ENCODE measurements around the gene SYN1.
A peak's percentile ranks its signal among the peaks of the same experiment; 100 is the strongest.

SYN1 gene

DNA sequence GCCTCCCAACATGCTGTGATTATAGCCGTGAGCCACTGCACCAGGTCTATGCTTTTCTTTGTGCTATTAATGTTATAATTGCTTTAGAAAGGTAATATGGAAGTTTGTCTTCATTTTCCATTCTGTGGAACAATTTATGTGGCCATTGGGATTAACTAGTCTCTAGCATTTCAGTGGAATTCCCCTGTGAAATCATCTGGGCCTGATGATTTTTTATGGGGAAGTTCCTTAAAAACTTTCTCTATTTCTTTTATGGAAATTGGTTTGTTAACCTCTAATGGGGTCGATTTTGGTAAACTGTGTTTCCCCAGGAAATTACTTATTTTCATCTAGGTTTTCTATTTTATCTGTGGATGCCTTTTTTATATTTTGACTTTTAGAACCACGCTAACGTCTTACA is 26.1 kb downstream of the SYN1 start:
- no peak for DNase-seq

- DNase-seq: no peak
These were observed 28.7 kb downstream of the SYN1 start for GRCh38 chrX:47590984-47591383.

DNA sequence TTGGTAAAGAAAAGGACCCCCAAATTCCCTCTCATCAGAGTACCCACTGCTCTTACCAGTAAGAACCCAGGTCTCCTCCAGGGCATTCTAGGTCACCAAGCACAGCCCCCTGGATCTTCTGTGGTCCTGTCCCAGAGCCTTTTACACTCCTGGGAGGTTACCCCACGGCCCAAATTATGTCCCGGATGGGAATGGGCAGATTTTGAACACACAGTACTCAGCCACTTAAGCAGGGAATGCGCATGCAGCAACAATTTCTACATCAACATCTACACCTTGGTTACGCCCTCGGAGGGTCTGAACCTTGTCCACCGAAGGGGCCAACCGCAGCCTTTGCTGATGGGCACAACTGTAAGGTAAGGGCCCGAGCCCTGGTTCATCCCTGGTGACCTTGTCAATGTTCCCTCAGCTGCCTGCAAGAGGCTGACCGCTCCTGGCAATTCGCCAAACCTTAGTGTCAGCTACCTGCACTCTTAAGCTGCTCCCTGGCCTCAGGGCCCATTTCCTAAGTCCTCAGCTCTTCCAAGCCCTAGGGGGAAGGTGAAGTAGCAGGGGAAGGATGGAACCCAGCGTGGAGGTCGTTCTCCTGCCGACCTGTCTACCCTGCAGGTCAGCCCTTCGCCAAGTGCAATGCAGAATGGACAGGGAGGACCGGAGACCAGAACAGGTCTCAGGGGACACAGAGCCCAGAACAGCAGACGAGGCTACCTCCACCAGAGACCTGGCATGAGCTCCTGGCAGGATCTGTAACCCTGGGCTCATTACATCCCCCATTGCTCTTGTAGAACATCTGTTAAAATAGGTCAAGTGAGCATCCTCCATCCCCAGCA is 31.5 kb downstream of the SYN1 start:
- no peak for DNase-seq

DNA sequence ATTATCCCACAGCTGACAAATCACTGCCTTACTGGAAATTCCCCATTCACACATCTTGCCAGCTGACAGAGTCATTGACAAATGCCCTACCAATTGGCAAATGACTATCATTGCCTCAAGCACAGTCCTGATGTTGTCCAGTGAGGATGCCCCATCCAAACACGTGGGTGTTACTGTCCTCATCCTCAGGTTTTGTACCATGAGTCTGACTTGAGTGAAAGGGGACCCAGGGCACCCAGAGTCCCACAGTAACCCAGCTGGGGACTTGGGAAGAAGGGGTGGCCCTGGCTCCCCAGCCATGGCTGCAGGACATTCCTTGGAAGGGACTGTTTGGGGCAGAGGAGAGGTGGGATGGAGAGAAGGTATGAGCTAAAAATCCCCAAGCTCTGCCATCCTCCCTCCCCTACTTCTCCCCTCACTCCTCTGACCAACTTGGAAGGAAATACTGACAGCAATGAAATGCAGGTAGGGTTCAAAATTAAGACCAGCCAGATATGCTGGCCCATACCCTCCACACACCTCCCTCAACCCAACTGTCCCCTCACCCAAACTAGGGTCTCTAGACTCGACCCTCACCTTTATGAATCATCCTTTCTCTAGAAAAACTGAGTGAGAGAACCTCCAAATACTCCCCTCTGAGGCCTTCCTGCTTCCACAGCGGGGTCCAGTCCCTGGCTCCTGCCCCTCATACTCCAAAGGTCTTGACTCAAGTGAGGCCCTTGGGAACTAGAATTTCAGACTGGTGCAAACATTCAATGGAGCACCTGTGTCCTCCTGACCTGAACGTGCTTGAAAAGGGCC is 32.4 kb downstream of the SYN1 start:
- DNase-seq: no peak

DNA sequence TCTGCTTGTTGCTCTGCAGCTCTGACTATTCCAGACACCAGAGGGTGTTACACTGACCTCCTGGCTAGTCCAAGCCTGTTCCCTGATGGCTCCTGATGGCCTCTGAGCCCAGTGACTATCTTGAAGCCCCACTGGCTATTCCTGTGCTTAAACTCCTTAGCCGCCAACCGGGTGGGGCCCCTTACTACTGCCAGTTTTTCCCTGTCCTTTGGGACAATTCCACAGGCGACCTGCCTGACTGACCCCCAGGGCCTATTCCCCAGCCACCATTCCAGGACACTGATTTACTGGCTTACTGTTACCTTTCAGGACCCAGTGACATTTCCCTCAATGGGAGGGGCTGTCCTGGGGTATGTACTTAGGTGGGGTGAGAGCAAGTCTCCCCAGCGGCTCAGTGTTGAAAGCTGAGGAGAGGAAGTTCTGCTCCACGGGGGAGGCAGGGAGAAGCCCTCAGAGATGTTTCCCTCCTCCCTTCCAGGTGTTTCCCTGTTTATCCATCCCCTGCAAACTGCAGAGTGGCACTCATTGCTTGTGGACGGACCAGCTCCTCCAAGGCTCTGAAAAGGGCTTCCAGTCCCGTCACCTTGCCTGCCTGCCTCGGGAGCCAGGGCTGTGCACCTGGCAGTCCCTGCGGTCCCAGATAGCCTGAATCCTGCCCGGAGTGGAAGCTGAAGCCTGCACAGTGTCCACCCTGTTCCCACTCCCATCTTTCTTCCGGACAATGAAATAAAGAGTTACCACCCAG is 33.4 kb downstream of the SYN1 start:
- DNase-seq: no peak

DNA sequence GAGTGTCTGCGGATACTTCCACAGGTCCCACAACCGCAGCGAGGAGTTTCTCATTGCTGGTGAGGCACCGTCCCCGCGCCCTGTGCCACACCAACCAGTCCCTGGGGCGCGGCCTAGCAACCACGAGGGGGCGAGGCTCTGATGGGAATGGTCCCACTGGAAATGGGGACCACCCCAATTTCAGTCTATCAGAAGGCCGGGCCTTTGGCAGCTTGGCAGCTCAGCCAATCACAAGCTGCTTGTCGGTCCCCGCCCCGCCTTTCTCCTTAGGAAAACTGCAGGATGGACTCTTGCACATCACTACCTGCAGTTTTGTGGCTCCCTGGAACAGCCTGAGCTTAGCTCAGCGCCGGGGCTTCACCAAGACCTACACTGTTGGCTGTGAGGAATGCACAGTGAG is 34.4 kb downstream of the SYN1 start:
- no peak for DNase-seq

- no peak for DNase-seq
These were observed 34.9 kb downstream of the SYN1 start for GRCh38 chrX:47584714-47585113.

- no peak for DNase-seq
These were observed 36.3 kb downstream of the SYN1 start for GRCh38 chrX:47583240-47583861.

DNA sequence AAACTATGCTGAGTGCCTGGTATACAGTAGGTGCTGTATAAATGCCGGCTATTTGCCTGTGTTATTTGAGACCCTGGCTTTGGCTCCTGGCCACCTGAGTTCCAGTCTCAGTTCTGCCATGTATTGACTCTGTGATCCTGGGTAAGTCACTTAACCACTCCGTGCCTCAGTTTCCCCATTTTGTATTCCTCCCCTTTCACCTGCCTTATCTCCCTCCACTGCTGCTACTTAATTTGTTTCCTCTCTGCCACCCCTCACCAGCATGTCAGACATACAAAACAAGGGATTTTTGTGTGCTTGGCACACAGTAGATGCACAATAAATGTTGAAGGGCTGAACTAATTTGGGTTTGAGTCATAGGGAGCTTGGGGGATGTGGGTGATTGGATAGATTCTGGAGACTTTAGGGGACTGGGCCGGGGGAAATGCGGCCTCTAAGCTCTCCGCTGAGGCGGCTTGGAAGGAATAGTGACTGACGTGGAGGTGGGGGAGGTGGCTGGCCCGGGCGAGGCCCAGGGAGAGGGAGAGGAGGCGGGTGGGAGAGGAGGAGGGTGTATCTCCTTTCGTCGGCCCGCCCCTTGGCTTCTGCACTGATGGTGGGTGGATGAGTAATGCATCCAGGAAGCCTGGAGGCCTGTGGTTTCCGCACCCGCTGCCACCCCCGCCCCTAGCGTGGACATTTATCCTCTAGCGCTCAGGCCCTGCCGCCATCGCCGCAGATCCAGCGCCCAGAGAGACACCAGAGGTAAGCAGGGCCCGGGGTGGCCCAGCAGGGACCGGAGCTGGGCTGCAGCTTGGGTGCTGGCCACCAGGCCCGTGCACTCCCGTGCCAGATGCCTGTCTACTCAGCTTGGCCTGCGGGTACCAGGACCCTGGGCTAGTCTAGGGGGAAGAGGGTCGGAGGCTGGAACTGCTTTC is 37.7 kb downstream of the SYN1 start, which contains the start of gene TIMP1:
TSS of gene TIMP1 (plus strand) at position 706 of the 917 bp plus-strand sequence. CDS start 980 bp downstream, outside the sequence.
- peak; percentile 65 to 67 for DNase-seq

DNA sequence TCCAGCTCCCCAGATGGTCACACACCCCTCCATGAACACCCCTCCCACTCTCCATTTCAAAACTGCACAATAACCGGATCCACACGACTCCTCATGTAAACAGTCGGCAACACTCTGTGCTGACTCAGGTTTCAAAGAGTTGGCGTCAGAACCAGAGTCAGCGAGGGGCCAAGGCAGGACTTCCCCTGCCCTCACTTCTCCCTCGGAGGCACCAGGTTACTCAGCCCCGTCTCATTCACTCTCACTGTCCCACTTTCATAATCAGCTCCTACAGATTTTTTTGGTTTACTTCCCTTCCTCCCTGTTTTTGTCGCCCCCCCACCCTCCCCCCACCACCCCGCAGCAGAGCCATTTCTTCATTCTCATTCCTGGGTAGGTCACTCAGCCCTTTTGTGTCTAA is 40.1 kb downstream of the SYN1 start:
- DNase-seq: peak in 1 of 2 donors; percentile 27

DNA sequence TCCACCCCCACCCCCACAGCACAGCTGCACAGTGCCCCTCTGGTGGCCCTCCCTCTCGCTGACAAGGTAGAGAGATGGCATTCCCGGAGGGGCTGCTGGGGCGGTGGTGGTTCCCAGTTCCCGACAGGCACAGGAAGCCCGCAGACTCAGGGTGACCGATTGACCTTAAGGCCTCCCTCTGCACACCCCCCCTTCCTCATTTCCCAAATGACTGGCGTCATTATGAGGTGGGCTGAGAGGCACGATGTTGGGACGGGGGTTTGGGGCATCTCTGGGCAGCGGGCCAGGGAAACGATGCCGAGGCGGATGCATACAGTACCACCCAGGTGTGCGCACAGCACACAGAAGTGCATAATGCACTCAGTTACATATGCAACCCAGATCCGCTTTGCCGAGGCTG is 41.0 kb downstream of the SYN1 start:
- DNase-seq: no peak

GRCh38 chrX:47577901-47578300 is 41.8 kb downstream of the SYN1 start:
- no peak for DNase-seq

DNA sequence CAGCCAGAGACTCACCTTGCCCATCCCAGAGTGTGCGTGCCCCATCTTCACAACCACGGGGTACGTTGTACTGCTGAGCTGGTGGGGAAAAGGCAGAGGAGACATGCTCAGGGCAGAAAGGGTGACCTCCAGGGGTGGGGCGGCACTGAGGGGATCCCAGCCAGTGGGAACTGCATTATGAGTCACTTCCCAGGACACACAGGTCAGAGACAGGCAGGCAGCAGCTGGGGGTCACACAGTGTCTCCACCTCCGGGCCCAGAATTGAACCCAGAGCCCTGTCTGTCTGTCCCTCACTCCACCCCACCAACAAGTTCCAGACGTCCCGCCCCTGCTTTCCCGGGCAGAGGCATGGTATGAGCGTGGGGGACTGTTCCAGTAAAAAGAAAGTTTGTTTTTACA is 42.2 kb downstream of the SYN1 start:
- DNase-seq: no peak

DNA sequence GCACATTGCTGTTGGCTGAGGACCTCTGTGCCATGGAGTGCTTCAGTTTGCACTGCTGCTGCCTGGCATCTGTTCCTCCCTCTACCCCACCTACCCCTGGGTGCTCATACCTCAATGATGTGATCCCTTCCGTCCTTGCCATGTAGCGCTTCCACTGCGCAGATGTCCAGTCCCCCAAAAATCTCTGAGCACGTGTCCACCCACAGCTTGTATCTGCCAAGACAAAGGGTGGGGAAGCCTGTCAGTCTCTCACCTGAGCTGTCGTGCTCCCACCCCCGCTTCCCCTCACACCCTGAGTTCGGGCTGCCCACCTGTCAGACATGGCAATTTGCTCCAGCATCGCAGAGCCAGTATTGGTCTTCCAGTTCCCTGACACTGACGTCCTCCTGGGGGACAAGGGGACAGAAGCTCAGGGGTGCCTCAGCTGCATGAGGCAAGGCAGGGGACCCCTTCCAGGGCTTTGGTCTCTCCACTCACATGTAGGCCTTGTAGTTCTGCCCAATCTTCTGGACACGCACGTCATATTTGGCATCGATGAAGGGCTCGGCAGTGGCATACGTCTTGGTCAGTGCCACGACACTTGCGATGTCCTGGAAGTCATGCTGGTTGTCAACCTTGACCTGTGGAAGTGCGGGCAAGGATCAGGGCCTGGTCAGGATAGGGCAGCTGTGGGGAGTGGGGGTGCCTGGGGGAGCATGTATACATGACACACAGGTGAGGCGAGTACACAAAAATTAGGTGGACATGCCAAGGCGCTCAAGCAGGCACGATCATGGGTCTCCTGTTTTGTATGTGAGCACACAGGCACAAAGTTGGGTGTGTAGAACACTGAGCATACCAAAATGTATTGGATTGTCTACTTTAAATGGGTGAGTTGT is 43.4 kb downstream of the SYN1 start:
- no peak for DNase-seq

GRCh38 chrX:47574547-47575301 is 44.9 kb downstream of the SYN1 start:
- DNase-seq: no peak

DNA sequence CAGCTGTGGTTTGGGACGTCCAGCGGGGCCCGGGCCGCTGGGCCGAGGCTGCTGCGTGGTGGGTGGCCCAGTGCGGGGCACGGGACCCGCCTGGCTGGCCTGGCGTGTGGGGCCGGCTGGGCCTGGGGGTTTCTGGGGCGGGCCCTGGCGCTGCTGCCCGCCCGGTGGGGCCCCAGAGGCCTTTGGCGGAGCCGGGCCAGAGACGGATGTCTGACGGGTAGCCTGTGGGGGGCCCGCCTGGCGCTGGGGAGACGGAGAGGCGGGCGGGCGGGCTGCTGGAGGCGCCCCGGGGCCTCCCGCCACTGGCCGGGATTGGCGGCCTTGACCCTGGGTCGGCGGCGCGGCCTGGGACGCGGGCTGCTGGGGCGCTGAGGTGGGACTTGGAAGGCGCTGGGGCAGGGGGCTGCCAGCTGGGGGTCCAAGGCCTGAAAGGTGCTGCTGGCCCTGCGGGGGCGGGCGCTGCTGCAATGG is 45.5 kb downstream of the SYN1 start:
- DNase-seq: no peak

- DNase-seq: no peak
These were observed 46.1 kb downstream of the SYN1 start for GRCh38 chrX:47573341-47574075.

- no peak for DNase-seq
These were observed 46.8 kb downstream of the SYN1 start for GRCh38 chrX:47572773-47573340.

DNA sequence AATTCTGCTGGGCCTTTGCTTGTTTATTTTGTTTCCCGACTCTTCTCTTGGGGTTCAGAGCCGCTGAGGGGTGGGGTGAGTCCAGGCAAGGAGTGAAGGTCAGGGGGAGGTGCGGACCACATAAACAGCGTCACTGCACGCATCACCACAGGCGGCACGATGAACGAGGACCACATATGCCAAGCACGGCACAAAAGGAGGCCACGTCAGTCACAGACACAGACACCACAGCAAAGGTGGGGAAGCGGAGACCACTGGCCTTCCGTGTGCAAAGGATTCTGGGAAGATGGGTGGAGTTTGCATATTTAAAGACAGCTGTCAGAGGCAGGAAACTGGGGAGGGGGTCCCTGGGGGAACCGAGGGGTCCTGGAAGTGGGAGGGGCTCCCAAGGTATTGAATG is 47.8 kb downstream of the SYN1 start:
- no peak for DNase-seq

Data from stimulated activated CD4-positive, alpha-beta T cell treated with anti-CD3 and anti-CD28 coated beads, Interleukin-2, amount 100 ng/mL, for 48 hours (primary cell).